ENCODE measurements around the gene PCDHAC2. TPM values are rescaled to one million over a fixed set of nuclear protein-coding genes. Genes with fewer than 3 reads are reported as not detected.

PCDHAC2 gene
- total RNA-seq, 1 donor from 2014 or later = 2.1 TPM

GRCh38 chr5:140962190-140962589 is 4.1 kb upstream of the PCDHAC2 start:
- H3K27ac ChIP-seq (ENCODE audit: low read depth, low read length) = no peak overlapping the region
- peaks cover 6 to 12% (median 10%) of the 10 kb centered on the region in 3 donors for H3K4me1 ChIP-seq (ENCODE audit: control insufficient read depth in 3 of 3, insufficient read depth in 3 of 3, low read length in 3 of 3)
- peaks cover 7 to 16% (median 14%) of the 10 kb centered on the region in 3 donors for H3K27me3 ChIP-seq (ENCODE audit: control insufficient read depth in 3 of 3, insufficient read depth in 3 of 3, low read length in 3 of 3)
- no peak overlapping the region for H3K4me3 ChIP-seq (ENCODE audit: low read length in 3 of 3)
- H3K9ac ChIP-seq (ENCODE audit: low read depth in 1 of 3, low read length in 3 of 3) = no peak overlapping the region
- no peaks in the 10 kb centered on the region for H3K36me3 ChIP-seq (ENCODE audit: control insufficient read depth in 3 of 3, insufficient read depth in 3 of 3, low read length in 3 of 3)
- no peaks in the 10 kb centered on the region for H3K9me3 ChIP-seq (ENCODE audit: control insufficient read depth in 3 of 3, low read length in 3 of 3)

DNA sequence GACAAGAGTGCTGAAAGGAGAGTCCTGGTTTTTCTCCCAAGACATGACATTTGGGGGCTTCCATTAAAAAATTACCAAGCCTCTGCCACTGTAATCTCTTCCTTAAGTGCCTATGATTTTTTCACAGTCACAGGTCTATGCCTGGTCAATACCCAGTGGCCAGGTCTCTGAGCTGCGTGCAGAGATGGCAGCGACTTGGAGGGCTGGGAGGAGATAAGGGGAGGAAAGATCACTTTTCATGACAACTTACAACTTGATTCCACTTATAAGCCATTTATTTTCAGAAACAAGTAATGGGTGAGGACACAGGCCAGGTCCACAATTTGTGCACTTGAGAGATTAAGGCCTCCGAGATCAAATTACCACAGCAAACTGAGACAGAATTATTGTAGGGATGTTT is 1.9 kb upstream of the PCDHAC2 start:
- Histone ChIP-seq H3K27ac (ENCODE audit: low read depth, low read length) (no peak overlapping the region), H3K4me3 (ENCODE audit: low read length in 3 of 3) (no peak overlapping the region), H3K9ac (ENCODE audit: low read depth in 1 of 3, low read length in 3 of 3) (no peak overlapping the region), H3K9me3 (ENCODE audit: control insufficient read depth in 3 of 3, low read length in 3 of 3) (no peaks in the 10 kb centered on the region), H3K27me3 (ENCODE audit: control insufficient read depth in 3 of 3, insufficient read depth in 3 of 3, low read length in 3 of 3) (peaks cover 24 to 26% (median 25%) of the 10 kb centered on the region in 3 donors), H3K4me1 (ENCODE audit: control insufficient read depth in 3 of 3, insufficient read depth in 3 of 3, low read length in 3 of 3) (peaks cover 8 to 14% (median 13%) of the 10 kb centered on the region in 3 donors), H3K36me3 (ENCODE audit: control insufficient read depth in 3 of 3, insufficient read depth in 3 of 3, low read length in 3 of 3) (no peaks in the 10 kb centered on the region)

DNA sequence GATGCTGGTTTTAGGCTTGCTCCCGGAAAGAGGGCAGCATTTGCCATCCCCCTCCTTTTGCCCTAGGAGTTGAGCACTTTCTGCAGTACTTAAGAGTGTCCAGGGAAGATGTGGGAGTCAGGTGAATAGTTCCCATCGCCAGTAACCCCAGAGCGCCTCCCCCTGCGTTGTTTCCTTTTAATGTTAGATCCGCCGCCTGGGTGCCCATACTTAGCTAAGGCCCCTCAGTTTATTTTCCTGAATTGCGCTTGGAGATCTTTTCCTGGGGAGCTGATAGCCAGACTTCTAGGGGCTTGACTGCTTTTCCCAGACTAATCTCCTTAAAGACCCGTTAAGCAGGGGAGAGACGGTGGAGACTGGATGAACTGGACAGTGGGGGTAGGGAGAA is 377 bp upstream of the PCDHAC2 start:
- no peaks in the 10 kb centered on the region for H3K36me3 ChIP-seq (ENCODE audit: control insufficient read depth in 3 of 3, insufficient read depth in 3 of 3, low read length in 3 of 3)
- no peak overlapping the region for H3K27ac ChIP-seq (ENCODE audit: low read depth, low read length)
- peak overlapping the region; percentile 60 to 67 (median 66) for H3K4me3 ChIP-seq (ENCODE audit: low read length in 3 of 3)
- H3K27me3 ChIP-seq (ENCODE audit: control insufficient read depth in 3 of 3, insufficient read depth in 3 of 3, low read length in 3 of 3) = peaks cover 24 to 26% (median 25%) of the 10 kb centered on the region in 3 donors
- H3K4me1 ChIP-seq (ENCODE audit: control insufficient read depth in 3 of 3, insufficient read depth in 3 of 3, low read length in 3 of 3) = peaks cover 8 to 14% (median 13%) of the 10 kb centered on the region in 3 donors
- H3K9me3 ChIP-seq (ENCODE audit: control insufficient read depth in 3 of 3, low read length in 3 of 3) = no peaks in the 10 kb centered on the region
- H3K9ac ChIP-seq (ENCODE audit: low read depth in 1 of 3, low read length in 3 of 3) = peak overlapping the region in 1 of 3 donors; percentile 40

- Histone ChIP-seq H3K4me1 (ENCODE audit: control insufficient read depth in 3 of 3, insufficient read depth in 3 of 3, low read length in 3 of 3) (peaks cover 8 to 14% (median 13%) of the 10 kb centered on the region in 3 donors), H3K4me3 (ENCODE audit: low read length in 3 of 3) (peak overlapping the region; percentile 45 to 67 (median 60)), H3K27ac (ENCODE audit: low read depth, low read length) (no peak overlapping the region), H3K9me3 (ENCODE audit: control insufficient read depth in 3 of 3, low read length in 3 of 3) (no peaks in the 10 kb centered on the region), H3K36me3 (ENCODE audit: control insufficient read depth in 3 of 3, insufficient read depth in 3 of 3, low read length in 3 of 3) (no peaks in the 10 kb centered on the region), H3K9ac (ENCODE audit: low read depth in 1 of 3, low read length in 3 of 3) (no peak overlapping the region), H3K27me3 (ENCODE audit: control insufficient read depth in 3 of 3, insufficient read depth in 3 of 3, low read length in 3 of 3) (peaks cover 24 to 26% (median 25%) of the 10 kb centered on the region in 3 donors)
Observed at GRCh38 chr5:140967226-140967893, 1.1 kb downstream of the PCDHAC2 start.

DNA sequence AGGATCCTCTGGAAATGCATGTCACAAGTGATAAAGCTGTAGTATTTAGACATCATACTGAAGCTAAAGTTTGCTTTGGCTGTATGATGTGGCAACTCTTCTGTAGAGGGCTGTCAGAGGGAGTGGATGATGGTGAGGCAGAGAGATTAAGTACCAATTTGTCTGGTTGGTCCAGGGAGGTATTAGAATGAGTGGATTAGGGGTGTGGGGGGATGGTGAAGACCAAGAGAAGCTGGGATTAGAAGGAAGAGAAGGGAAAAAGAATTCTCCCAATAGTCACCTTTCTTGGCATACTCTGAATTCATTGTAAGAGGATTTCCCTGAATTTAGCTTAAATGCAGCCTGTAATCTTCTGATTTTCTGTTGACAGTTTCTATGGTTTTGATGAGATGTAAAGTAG is 3.6 kb downstream of the PCDHAC2 start:
- Histone ChIP-seq H3K9me3 (ENCODE audit: control insufficient read depth in 3 of 3, low read length in 3 of 3) (no peaks in the 10 kb centered on the region), H3K36me3 (ENCODE audit: control insufficient read depth in 3 of 3, insufficient read depth in 3 of 3, low read length in 3 of 3) (no peaks in the 10 kb centered on the region), H3K27me3 (ENCODE audit: control insufficient read depth in 3 of 3, insufficient read depth in 3 of 3, low read length in 3 of 3) (peaks cover 24 to 26% (median 25%) of the 10 kb centered on the region in 3 donors), H3K9ac (ENCODE audit: low read depth in 1 of 3, low read length in 3 of 3) (no peak overlapping the region), H3K4me3 (ENCODE audit: low read length in 3 of 3) (no peak overlapping the region), H3K27ac (ENCODE audit: low read depth, low read length) (no peak overlapping the region), H3K4me1 (ENCODE audit: control insufficient read depth in 3 of 3, insufficient read depth in 3 of 3, low read length in 3 of 3) (peaks cover 8 to 14% (median 13%) of the 10 kb centered on the region in 3 donors)

- Histone ChIP-seq H3K4me1 (ENCODE audit: control insufficient read depth in 3 of 3, insufficient read depth in 3 of 3, low read length in 3 of 3) (no peaks in the 10 kb centered on the region), H3K27ac (ENCODE audit: low read depth, low read length) (no peak overlapping the region), H3K4me3 (ENCODE audit: low read length in 3 of 3) (no peak overlapping the region), H3K9me3 (ENCODE audit: control insufficient read depth in 3 of 3, low read length in 3 of 3) (no peaks in the 10 kb centered on the region), H3K9ac (ENCODE audit: low read depth in 1 of 3, low read length in 3 of 3) (no peak overlapping the region), H3K27me3 (ENCODE audit: control insufficient read depth in 3 of 3, insufficient read depth in 3 of 3, low read length in 3 of 3) (peaks cover 0 to 5% (median under 1%) of the 10 kb centered on the region in 3 donors), H3K36me3 (ENCODE audit: control insufficient read depth in 3 of 3, insufficient read depth in 3 of 3, low read length in 3 of 3) (no peaks in the 10 kb centered on the region)
Observed at GRCh38 chr5:140973550-140973949, 7.3 kb downstream of the PCDHAC2 start.

DNA sequence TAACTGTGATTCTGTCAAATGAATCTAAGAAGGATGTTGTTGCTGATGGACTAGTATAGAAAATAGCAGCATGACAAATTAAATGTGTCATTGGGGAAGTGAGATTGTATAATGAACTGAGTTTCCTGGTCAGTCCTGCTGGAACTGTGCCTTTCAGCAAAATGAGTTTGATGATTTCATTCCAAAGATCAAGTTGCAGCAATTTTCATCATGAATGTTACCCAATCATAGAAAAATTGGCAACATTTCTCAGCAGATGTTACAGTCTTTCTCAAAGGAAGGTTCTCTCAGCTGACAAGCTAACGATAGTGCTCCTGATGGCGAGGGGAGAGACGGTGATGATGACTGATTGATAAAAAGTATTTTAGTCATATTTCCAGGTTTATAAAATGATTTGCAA is 10.7 kb downstream of the PCDHAC2 start:
- no peak overlapping the region for H3K27ac ChIP-seq (ENCODE audit: low read depth, low read length)
- no peaks in the 10 kb centered on the region for H3K27me3 ChIP-seq (ENCODE audit: control insufficient read depth in 3 of 3, insufficient read depth in 3 of 3, low read length in 3 of 3)
- no peak overlapping the region for H3K9ac ChIP-seq (ENCODE audit: low read depth in 1 of 3, low read length in 3 of 3)
- no peaks in the 10 kb centered on the region for H3K9me3 ChIP-seq (ENCODE audit: control insufficient read depth in 3 of 3, low read length in 3 of 3)
- no peak overlapping the region for H3K4me3 ChIP-seq (ENCODE audit: low read length in 3 of 3)
- no peaks in the 10 kb centered on the region for H3K4me1 ChIP-seq (ENCODE audit: control insufficient read depth in 3 of 3, insufficient read depth in 3 of 3, low read length in 3 of 3)
- H3K36me3 ChIP-seq (ENCODE audit: control insufficient read depth in 3 of 3, insufficient read depth in 3 of 3, low read length in 3 of 3) = no peaks in the 10 kb centered on the region

- Histone ChIP-seq H3K9me3 (ENCODE audit: control insufficient read depth in 3 of 3, low read length in 3 of 3) (no peaks in the 10 kb centered on the region), H3K27me3 (ENCODE audit: control insufficient read depth in 3 of 3, insufficient read depth in 3 of 3, low read length in 3 of 3) (no peaks in the 10 kb centered on the region), H3K4me1 (ENCODE audit: control insufficient read depth in 3 of 3, insufficient read depth in 3 of 3, low read length in 3 of 3) (no peaks in the 10 kb centered on the region), H3K36me3 (ENCODE audit: control insufficient read depth in 3 of 3, insufficient read depth in 3 of 3, low read length in 3 of 3) (no peaks in the 10 kb centered on the region), H3K4me3 (ENCODE audit: low read length in 3 of 3) (no peak overlapping the region), H3K9ac (ENCODE audit: low read depth in 1 of 3, low read length in 3 of 3) (no peak overlapping the region), H3K27ac (ENCODE audit: low read depth, low read length) (no peak overlapping the region)
Observed at GRCh38 chr5:140978260-140978659, 12.0 kb downstream of the PCDHAC2 start.

GRCh38 chr5:140978983-140979382 is 12.7 kb downstream of the PCDHAC2 start:
- H3K27me3 ChIP-seq (ENCODE audit: control insufficient read depth in 3 of 3, insufficient read depth in 3 of 3, low read length in 3 of 3) = no peaks in the 10 kb centered on the region
- no peaks in the 10 kb centered on the region for H3K36me3 ChIP-seq (ENCODE audit: control insufficient read depth in 3 of 3, insufficient read depth in 3 of 3, low read length in 3 of 3)
- H3K9ac ChIP-seq (ENCODE audit: low read depth in 1 of 3, low read length in 3 of 3) = no peak overlapping the region
- no peak overlapping the region for H3K4me3 ChIP-seq (ENCODE audit: low read length in 3 of 3)
- no peaks in the 10 kb centered on the region for H3K4me1 ChIP-seq (ENCODE audit: control insufficient read depth in 3 of 3, insufficient read depth in 3 of 3, low read length in 3 of 3)
- H3K27ac ChIP-seq (ENCODE audit: low read depth, low read length) = no peak overlapping the region
- no peaks in the 10 kb centered on the region for H3K9me3 ChIP-seq (ENCODE audit: control insufficient read depth in 3 of 3, low read length in 3 of 3)

DNA sequence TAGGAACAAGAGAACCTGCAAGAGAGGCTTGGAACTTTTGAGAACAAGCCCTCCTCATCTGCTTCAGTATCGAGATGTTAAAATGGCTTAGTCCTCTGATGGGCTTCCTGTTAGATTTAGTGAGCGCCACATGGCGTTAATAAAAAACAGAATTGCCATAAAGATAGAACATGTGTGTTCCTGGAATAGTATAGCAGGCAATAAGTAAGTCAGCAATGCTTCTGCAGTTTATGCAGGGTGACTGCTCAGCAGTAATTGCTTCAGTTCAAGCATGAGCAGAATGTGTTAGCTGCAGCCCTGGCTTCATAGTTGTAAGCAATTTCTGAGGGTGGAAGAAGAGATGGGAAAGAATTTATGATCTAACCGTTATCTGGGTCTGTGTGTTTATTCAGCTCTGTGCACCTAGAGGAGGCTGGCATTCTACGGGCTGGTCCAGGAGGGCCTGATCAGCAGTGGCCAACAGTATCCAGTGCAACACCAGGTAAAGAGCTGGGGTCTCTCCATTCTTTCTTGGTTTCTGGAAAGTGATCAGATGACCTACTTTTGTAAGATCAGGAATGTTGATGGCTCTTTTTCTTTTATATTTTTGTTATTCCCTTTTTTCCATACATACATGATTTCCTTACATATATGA is 15.9 kb downstream of the PCDHAC2 start:
- no peak overlapping the region for H3K27ac ChIP-seq (ENCODE audit: low read depth, low read length)
- no peaks in the 10 kb centered on the region for H3K36me3 ChIP-seq (ENCODE audit: control insufficient read depth in 3 of 3, insufficient read depth in 3 of 3, low read length in 3 of 3)
- H3K9me3 ChIP-seq (ENCODE audit: control insufficient read depth in 3 of 3, low read length in 3 of 3) = no peaks in the 10 kb centered on the region
- no peaks in the 10 kb centered on the region for H3K4me1 ChIP-seq (ENCODE audit: control insufficient read depth in 3 of 3, insufficient read depth in 3 of 3, low read length in 3 of 3)
- H3K27me3 ChIP-seq (ENCODE audit: control insufficient read depth in 3 of 3, insufficient read depth in 3 of 3, low read length in 3 of 3) = no peaks in the 10 kb centered on the region
- no peak overlapping the region for H3K9ac ChIP-seq (ENCODE audit: low read depth in 1 of 3, low read length in 3 of 3)
- no peak overlapping the region for H3K4me3 ChIP-seq (ENCODE audit: low read length in 3 of 3)

All from skeletal muscle tissue (tissue), 4 donors.